ENCODE data around the gene PALMD. TPM values are rescaled to one million over a fixed set of nuclear protein-coding genes. Genes with fewer than 3 reads are reported as not detected.

The PALMD gene
- total RNA-seq, 1 experiment from 2014 or later = not detected

- H3K9me3 Mint-ChIP-seq (ENCODE audit: unreplicated experiment) = no peaks in the 10 kb centered on the region
- CTCF ChIA-PET = no interaction called here
Observed at GRCh38 chr1:99635664-99636063, 10.2 kb upstream of the PALMD start.

GRCh38 chr1:99636647-99637175 is 9.2 kb upstream of the PALMD start:
- no peaks in the 10 kb centered on the region for H3K4me1 ChIP-seq
- TF ChIP-seq CTCF (IDR thresholded peaks at IDR 0.05; ENCODE audit: insufficient read depth in 1 of 2, low read depth in 1 of 2, low read length in 1 of 2, severe bottlenecking in 1 of 2, unreplicated experiment in 1 of 2) = no peak
- Mint-ChIP-seq H3K4me3 (ENCODE audit: unreplicated experiment) (no peak overlapping the region), H3K36me3 (ENCODE audit: insufficient read depth, unreplicated experiment) (no peaks in the 10 kb centered on the region), H3K27me3 (ENCODE audit: insufficient read depth, unreplicated experiment) (no peaks in the 10 kb centered on the region), H3K9me3 (ENCODE audit: unreplicated experiment) (no peaks in the 10 kb centered on the region), H3K27ac (ENCODE audit: unreplicated experiment) (no peak overlapping the region), H3K4me1 (ENCODE audit: low read depth, unreplicated experiment) (no peaks in the 10 kb centered on the region)
- no peaks in the 10 kb centered on the region for H3K9me3 ChIP-seq
- intact Hi-C loops (cut with micrococcal nuclease; ENCODE audit: unreplicated experiment) = no loop called here
- no peak overlapping the region for H3K4me3 ChIP-seq (ENCODE audit: low read depth, low read length)
- no peaks in the 10 kb centered on the region for H3K27me3 ChIP-seq (replicated peaks; ENCODE audit: control insufficient read depth, insufficient read depth, low read length)
- BruUV-seq (replicated peaks) = no TSS peak
- no peak for DNase-seq
- H3K36me3 ChIP-seq (ENCODE audit: control insufficient read depth, insufficient read depth, low read length) = no peaks in the 10 kb centered on the region
- ChIA-PET POLR2A (no interaction called here), CTCF (no interaction called here)

More at GRCh38 chr1:99635664-99636063, 10.2 kb upstream of the PALMD start:
- intact Hi-C loops (cut with micrococcal nuclease; ENCODE audit: unreplicated experiment) = no loop called here
- H3K27me3 Mint-ChIP-seq (ENCODE audit: insufficient read depth, unreplicated experiment) = no peaks in the 10 kb centered on the region
- DNase-seq = no peak
- no peaks in the 10 kb centered on the region for H3K36me3 Mint-ChIP-seq (ENCODE audit: insufficient read depth, unreplicated experiment)
- POLR2A ChIA-PET = no interaction called here
- Histone ChIP-seq H3K9me3 (no peaks in the 10 kb centered on the region), H3K36me3 (ENCODE audit: control insufficient read depth, insufficient read depth, low read length) (no peaks in the 10 kb centered on the region), H3K4me3 (ENCODE audit: low read depth, low read length) (no peak overlapping the region), H3K4me1 (no peaks in the 10 kb centered on the region), H3K27me3 (replicated peaks; ENCODE audit: control insufficient read depth, insufficient read depth, low read length) (no peaks in the 10 kb centered on the region)
- no peak overlapping the region for H3K4me3 Mint-ChIP-seq (ENCODE audit: unreplicated experiment)
- no TSS peak for BruUV-seq (replicated peaks)
- TF ChIP-seq CTCF (IDR thresholded peaks at IDR 0.05; ENCODE audit: insufficient read depth in 1 of 2, low read depth in 1 of 2, low read length in 1 of 2, severe bottlenecking in 1 of 2, unreplicated experiment in 1 of 2) = no peak
- H3K4me1 Mint-ChIP-seq (ENCODE audit: low read depth, unreplicated experiment) = no peaks in the 10 kb centered on the region
- H3K27ac Mint-ChIP-seq (ENCODE audit: unreplicated experiment) = no peak overlapping the region

GRCh38 chr1:99638853-99639252 is 7.1 kb upstream of the PALMD start:
- TF ChIP-seq CTCF (IDR thresholded peaks at IDR 0.05; ENCODE audit: insufficient read depth in 1 of 2, low read depth in 1 of 2, low read length in 1 of 2, severe bottlenecking in 1 of 2, unreplicated experiment in 1 of 2) = no peak
- ChIA-PET CTCF (no interaction called here), POLR2A (no interaction called here)
- Mint-ChIP-seq H3K36me3 (ENCODE audit: insufficient read depth, unreplicated experiment) (no peaks in the 10 kb centered on the region), H3K9me3 (ENCODE audit: unreplicated experiment) (no peaks in the 10 kb centered on the region), H3K4me3 (ENCODE audit: unreplicated experiment) (no peak overlapping the region), H3K4me1 (ENCODE audit: low read depth, unreplicated experiment) (no peaks in the 10 kb centered on the region), H3K27ac (ENCODE audit: unreplicated experiment) (no peak overlapping the region), H3K27me3 (ENCODE audit: insufficient read depth, unreplicated experiment) (no peaks in the 10 kb centered on the region)
- DNase-seq = no peak
- H3K4me1 ChIP-seq = no peaks in the 10 kb centered on the region
- H3K27me3 ChIP-seq (replicated peaks; ENCODE audit: control insufficient read depth, insufficient read depth, low read length) = no peaks in the 10 kb centered on the region
- H3K36me3 ChIP-seq (ENCODE audit: control insufficient read depth, insufficient read depth, low read length) = no peaks in the 10 kb centered on the region
- BruUV-seq (replicated peaks) = no TSS peak
- no peaks in the 10 kb centered on the region for H3K9me3 ChIP-seq
- intact Hi-C loops (cut with micrococcal nuclease; ENCODE audit: unreplicated experiment) = no loop called here
- no peak overlapping the region for H3K4me3 ChIP-seq (ENCODE audit: low read depth, low read length)
